Parathyroid adenoma (tissue), 2 donors: Measurements from ENCODE around the gene TNFRSF14.
"Not testable (repeated sequence)": the region's sequence is repeated elsewhere in the genome, so short reads cannot be mapped to it uniquely, and the experiment has no call there.

Experiments used
- H2AFZ ChIP-seq: fragments of 300-600 bp; sonication (generic); one replicate; pipeline ENCODE4 v1.7.0; 2017; ENCODE audit warnings: antibody characterized with exemption, mild to moderate bottlenecking
- H3K27ac ChIP-seq: fragments of 300-600 bp; sonication (generic); one replicate; pipeline ENCODE4 v1.7.0; 2017
- H3K27me3 ChIP-seq: fragments of 300-600 bp; sonication (generic); one replicate; pipeline ENCODE4 v1.7.0; 2017; ENCODE audit warnings: low read length; ENCODE audit not compliant: control insufficient read depth, insufficient read depth
- H3K36me3 ChIP-seq: fragments of 300-600 bp; sonication (generic); one replicate; pipeline ENCODE4 v1.7.0; 2017; ENCODE audit warnings: low read length; ENCODE audit not compliant: control insufficient read depth, insufficient read depth
- H3K4me1 ChIP-seq: fragments of 300-600 bp; sonication (generic); one replicate; pipeline ENCODE4 v1.7.0; 2017; ENCODE audit warnings: control low read depth
- H3K4me2 ChIP-seq: fragments of 300-600 bp; sonication (generic); one replicate; pipeline ENCODE4 v1.7.0; 2017; ENCODE audit warnings: low read length
- H3K4me3 ChIP-seq: fragments of 300-600 bp; sonication (generic); one replicate; pipeline ENCODE4 v1.7.0; 2017; ENCODE audit warnings: low read depth, low read length
- H3K79me2 ChIP-seq: fragments of 300-600 bp; sonication (generic); one replicate; pipeline ENCODE4 v1.7.0; 2017; ENCODE audit warnings: control low read depth
- H3K9ac ChIP-seq: fragments of 300-600 bp; sonication (generic); one replicate; pipeline ENCODE4 v1.7.0; 2017; ENCODE audit warnings: mild to moderate bottlenecking
- H3K9me3 ChIP-seq: fragments of 300-600 bp; sonication (generic); one replicate; pipeline ENCODE4 v1.7.0; 2017; ENCODE audit warnings: low read length; ENCODE audit not compliant: control insufficient read depth
- TF ChIP-seq, protein P1 (sequence below): fragments of 300-600 bp; sonication (generic); IDR thresholded peaks from one replicate; pipeline ENCODE4 v1.7.0; 2017; ENCODE audit warnings: antibody characterized with exemption, mild to moderate bottlenecking
- donor health status: primary hyperparathyroidism.

TNFRSF14 gene

DNA sequence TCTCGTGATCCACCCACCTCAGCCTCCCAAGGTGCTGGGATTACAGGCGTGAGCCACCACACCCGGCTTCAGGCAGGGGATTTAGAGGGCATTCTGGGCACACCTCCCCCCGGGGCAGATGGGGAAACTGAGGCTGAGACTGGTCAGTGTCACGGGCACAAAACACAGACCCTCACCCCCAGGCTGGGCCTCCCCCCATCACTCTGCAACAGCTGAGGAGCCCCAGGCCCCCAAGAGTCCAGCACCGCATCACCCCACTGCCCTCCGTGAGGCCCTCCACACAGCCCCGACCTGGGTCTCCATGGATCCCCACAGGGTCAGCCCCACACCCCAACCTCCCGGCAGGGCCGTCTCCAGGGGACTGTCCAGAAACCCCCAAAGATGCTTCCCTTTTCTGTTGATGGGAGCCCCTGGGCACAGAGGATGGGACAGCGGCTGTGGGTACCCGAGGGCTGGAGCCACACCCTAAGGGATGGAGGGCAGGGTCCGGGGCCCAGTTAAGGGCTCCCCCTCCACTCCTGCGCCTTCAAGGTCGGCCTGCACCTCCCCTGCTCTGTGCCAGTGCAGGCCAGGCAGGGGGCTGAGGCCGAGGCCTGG, 11.0 kb downstream of the TNFRSF14 start:
- Histone ChIP-seq H3K4me3 (no peak overlapping the region), H3K79me2 (no peaks in the 10 kb centered on the region), H3K27me3 (no peaks in the 10 kb centered on the region), H3K9ac (no peak overlapping the region), H3K36me3 (no peaks in the 10 kb centered on the region), H3K4me1 (no peaks in the 10 kb centered on the region), H2AFZ (no peak overlapping the region), H3K27ac (no peak overlapping the region), H3K4me2 (no peak overlapping the region), H3K9me3 (no peaks in the 10 kb centered on the region)
- TF ChIP-seq, protein P1, sequence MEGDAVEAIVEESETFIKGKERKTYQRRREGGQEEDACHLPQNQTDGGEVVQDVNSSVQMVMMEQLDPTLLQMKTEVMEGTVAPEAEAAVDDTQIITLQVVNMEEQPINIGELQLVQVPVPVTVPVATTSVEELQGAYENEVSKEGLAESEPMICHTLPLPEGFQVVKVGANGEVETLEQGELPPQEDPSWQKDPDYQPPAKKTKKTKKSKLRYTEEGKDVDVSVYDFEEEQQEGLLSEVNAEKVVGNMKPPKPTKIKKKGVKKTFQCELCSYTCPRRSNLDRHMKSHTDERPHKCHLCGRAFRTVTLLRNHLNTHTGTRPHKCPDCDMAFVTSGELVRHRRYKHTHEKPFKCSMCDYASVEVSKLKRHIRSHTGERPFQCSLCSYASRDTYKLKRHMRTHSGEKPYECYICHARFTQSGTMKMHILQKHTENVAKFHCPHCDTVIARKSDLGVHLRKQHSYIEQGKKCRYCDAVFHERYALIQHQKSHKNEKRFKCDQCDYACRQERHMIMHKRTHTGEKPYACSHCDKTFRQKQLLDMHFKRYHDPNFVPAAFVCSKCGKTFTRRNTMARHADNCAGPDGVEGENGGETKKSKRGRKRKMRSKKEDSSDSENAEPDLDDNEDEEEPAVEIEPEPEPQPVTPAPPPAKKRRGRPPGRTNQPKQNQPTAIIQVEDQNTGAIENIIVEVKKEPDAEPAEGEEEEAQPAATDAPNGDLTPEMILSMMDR = no peak

DNA sequence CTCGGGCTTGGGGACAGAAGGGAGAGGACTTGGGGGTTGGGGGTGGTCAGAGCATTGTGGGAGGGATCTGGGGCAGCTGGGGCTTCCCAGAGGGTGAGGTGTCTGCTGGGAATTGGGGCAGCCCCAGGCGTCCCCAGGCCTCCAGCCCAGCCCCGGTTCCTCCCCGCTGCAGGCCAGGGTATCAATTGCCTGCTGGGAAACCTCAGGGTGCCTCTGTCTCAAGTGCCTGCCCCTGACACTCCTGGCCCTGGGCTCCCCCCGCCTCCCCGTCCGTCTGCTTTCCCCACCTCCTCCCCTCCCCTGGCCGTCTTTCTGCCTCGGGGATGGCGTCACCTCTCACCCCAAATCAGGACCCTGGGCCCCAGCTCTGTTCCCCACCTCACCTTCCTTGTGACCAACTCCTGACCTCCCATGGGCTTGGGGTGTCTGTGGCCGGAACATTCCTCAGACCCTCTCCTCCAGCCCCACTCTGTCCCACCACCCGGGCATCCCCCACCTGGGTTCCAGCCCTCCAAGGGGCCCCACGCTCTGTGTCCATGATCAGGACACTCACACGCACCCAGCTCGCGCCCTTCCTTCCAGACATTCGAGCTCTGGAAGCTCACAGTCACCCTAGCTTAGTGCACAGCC, 12.1 kb downstream of the TNFRSF14 start:
- not testable (repeated sequence) for H3K36me3 ChIP-seq, H2AFZ ChIP-seq, H3K4me2 ChIP-seq, H3K9ac ChIP-seq, H3K27me3 ChIP-seq, H3K79me2 ChIP-seq, H3K9me3 ChIP-seq, H3K4me3 ChIP-seq, H3K27ac ChIP-seq, H3K4me1 ChIP-seq

DNA sequence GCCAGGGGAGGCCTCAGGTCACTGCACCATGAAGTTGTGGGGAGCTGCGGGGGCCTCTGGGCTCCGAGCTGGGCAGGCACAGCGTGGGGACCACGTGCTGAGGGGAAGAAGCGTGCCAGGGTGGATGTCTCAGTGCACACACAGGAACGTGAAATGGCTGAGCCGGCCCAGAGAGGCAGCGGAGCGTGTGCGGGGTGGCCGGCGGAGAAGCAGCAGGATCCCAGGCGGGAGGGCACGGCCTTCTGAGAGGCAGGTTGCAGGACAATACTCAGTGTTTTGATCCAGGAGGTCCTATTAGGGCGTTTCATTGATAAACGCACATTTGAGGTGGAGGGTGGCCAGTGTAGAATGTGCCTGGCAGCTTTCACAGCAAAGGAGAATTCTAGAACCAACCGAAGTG, 12.9 kb downstream of the TNFRSF14 start:
- Histone ChIP-seq H3K79me2 (no peaks in the 10 kb centered on the region), H3K9me3 (no peaks in the 10 kb centered on the region)

DNA sequence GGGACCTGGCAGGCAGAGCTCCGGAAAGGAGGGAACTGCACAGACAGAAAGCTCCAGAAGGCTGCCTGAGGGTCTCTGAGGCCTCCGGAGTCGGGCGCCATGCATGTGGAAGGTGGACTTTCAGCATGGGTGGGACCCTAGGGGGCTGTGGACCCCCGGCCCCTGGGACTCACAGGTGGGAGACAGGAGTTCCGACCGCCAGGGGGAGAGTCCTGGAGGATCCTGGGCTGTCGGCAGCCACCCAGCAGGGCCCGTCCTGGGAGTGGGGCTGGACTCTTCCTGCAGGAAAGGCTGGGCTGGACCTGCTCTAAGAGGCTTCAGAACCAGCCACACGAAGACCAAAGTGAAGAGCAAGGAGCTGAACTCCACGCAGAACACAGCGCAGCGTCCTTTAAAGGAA, 13.5 kb downstream of the TNFRSF14 start:
- H3K9me3 ChIP-seq, H3K27ac ChIP-seq, H3K27me3 ChIP-seq, H3K9ac ChIP-seq, H3K4me3 ChIP-seq, H2AFZ ChIP-seq, H3K4me2 ChIP-seq, H3K4me1 ChIP-seq, H3K79me2 ChIP-seq, H3K36me3 ChIP-seq: not testable (repeated sequence)

More for the DNA sequence above, 12.9 kb downstream of the TNFRSF14 start:
- no peaks in the 10 kb centered on the region for H3K36me3 ChIP-seq
- H3K27ac ChIP-seq = no peak overlapping the region
- H3K9ac ChIP-seq = no peak overlapping the region
- H3K4me3 ChIP-seq = no peak overlapping the region
- no peaks in the 10 kb centered on the region for H3K4me1 ChIP-seq
- H3K4me2 ChIP-seq = no peak overlapping the region
- no peak overlapping the region for H2AFZ ChIP-seq
- H3K27me3 ChIP-seq = no peaks in the 10 kb centered on the region
- TF ChIP-seq, protein P1 = no peak

DNA sequence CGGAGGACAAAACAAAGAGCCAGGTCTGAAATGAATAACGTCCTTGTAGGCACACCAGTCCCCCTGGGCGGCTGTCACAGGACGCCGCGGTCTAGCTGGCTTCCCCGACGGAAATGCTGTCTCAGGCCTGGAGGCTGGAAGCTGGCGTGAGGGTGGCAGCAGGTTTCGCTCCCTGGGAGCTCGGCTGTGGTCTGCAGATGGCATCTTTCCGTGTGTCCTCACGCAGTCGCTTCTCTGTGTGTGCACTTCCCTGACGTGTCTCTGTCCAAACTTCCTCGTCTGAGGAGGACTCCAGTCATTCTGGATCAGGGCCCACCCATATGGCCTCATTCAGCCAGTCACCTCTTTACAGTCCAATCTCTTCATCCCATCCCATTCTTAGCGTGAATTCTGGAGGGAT, 14.2 kb downstream of the TNFRSF14 start:
- Histone ChIP-seq H3K27ac (no peak overlapping the region), H3K9me3 (no peaks in the 10 kb centered on the region), H3K27me3 (no peaks in the 10 kb centered on the region), H3K4me2 (no peak overlapping the region), H3K4me1 (no peaks in the 10 kb centered on the region), H2AFZ (no peak overlapping the region), H3K79me2 (no peaks in the 10 kb centered on the region), H3K9ac (no peak overlapping the region), H3K36me3 (no peaks in the 10 kb centered on the region), H3K4me3 (no peak overlapping the region)
- TF ChIP-seq, protein P1 = no peak

DNA sequence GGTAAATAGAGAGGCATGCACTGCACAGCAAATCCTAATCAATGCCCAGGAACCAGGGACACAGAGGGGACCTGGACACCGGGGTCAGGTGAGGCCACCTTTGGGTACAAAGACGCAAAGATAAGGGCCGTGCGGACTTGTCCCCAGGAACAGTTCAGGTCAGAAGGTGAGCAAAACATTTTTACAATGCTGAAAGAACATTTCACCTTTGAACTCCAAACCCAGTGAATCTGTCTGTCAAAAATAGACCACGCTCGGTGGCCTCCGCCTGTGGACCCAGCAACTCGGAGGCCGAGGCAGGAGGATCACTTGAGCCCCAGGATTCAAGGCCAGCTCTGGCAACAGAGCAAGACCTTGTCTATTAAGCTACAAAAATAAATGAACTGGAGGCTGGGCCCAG, 15.2 kb downstream of the TNFRSF14 start:
- Histone ChIP-seq H2AFZ (no peak overlapping the region), H3K27ac (no peak overlapping the region), H3K79me2 (no peaks in the 10 kb centered on the region), H3K27me3 (no peaks in the 10 kb centered on the region), H3K4me3 (no peak overlapping the region), H3K9ac (no peak overlapping the region), H3K36me3 (no peaks in the 10 kb centered on the region), H3K4me2 (no peak overlapping the region), H3K4me1 (no peaks in the 10 kb centered on the region), H3K9me3 (no peaks in the 10 kb centered on the region)
- TF ChIP-seq, protein P1 = no peak
